HG03342 (cell line): ENCODE measurements around the gene SLC17A5.
A peak's percentile ranks its signal among the peaks of the same experiment; 100 is the strongest.
"Not testable (repeated sequence)": the region's sequence is repeated elsewhere in the genome, so short reads cannot be mapped to it uniquely, and the experiment has no call there.

Experiments used
- ATAC-seq: cut with Tn5 transposase; IDR thresholded peaks from one replicate; pipeline ENCODE4 v1.9.1; 2021; ENCODE audit warnings: mild to moderate bottlenecking, moderate library complexity; ENCODE audit not compliant: unreplicated experiment

The SLC17A5 gene

DNA sequence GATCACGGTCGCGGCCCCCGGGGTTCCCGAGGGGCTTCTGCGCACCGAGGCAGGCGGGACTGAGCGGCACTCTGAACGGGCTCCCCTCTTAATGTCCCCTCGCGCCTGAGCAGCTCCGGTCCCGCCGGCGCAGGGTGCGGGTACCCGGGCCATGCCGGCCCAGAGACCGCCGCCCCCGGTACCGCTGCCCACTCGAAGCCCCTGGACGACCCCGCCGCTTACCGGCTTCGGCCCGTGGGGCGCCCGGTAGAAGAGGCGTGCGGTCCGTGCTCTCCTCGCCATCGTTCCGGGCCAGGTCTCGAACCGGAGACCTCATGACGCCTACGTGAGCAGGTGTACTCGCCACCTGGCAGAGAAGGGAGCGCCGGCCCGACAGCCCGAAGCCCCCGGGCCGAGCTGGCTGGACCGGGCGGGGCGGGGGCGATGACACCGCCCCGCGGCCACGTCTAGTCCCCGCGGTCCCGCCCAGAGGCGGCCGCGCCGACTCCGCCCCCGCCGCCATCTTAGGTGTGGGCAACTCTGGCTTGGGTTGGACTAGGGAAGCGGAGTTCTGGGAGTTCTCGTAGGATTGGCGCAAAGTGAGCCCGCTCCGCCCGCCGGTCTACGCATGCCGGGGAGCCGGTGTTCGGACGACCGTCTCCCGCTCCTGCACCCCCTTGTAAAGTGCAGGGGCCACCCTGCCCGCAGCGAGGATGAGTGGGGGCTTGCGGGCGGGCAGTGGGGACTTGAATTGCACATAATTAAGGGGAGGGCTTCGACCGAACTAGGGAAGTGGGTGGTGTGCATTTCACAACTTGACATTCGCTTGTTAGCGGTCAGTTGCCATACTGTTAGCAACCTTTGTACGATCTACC, at the start of gene SLC17A5:
SLC17A5 (minus strand) TSS at position 422 of the 854 bp plus-strand sequence; CDS start at position 316, 106 bp downstream.
- ATAC-seq, result peak; percentile 87

GRCh38 chr6:73703466-73703865, 49.7 kb upstream of the SLC17A5 start:
- no peak for ATAC-seq

GRCh38 chr6:73702444-73702843, 48.7 kb upstream of the SLC17A5 start:
- no peak for ATAC-seq

DNA sequence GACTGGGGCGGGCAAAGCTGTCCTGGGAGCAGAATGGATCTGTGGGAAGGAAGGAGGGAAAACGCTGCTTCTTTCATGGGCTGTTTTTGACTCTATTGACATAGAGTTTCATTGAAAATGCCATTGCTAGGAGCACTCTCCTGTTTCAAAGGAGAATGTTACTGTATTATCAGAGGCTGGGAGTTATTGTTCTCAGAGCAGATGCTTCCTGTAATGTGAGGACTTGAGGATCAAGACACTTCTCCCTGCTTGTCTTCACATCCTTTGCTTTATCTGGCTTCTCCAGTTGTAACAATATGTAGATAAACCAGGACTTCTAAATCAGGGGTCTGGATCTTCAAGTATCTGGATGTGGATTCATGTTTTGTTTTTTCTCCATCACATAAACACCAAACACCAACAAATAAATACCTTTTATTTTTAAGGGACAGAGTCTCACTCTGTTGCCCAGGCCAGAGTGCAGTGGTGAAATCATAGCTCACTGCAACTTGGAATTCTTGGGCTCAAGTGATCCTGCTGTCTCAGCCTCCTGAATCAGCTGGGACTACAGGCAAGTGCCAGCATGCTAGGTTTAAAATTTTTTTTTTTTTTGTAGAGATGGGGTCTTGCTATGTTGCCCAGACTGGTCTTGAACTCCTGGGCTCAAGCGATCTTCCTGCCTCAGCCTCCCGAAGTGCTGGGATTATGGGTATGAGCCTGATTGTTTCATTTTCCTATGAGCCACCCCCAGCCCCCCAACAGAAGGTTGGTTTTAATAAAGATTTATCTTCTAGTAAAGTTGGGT, 46.1 kb upstream of the SLC17A5 start:
- no peak for ATAC-seq

DNA sequence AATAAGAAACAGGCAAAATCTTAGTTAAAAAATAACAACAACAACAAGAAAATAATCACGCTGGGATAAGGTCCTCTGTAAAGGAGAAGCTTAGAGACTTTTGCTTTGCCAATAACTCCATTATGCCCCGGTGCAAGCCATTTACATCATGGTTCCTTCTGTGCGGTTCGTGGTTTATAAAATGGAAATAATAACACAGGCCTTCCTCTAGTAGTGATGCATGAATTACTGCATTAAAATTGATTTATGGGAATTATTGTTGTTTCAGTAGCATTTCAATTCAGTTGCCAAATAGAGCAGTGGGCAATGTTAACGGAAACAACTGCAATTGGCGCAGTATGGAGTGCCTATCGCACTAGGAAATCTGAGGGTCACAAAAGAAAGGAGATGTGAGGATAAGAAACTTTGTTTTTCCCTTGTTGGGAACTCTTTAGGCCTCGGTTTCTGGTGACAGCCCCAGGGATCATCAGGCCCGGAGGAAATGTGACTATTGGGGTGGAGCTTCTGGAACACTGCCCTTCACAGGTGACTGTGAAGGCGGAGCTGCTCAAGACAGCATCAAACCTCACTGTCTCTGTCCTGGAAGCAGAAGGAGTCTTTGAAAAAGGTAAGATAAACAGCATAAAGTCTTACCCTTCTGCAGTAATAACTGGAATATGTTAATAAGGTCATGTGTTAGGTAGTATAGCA, 43.3 kb upstream of the SLC17A5 start:
- no peak for ATAC-seq

- ATAC-seq, result peak; percentile 50
Observed at GRCh38 chr6:73695619-73696421, 42.0 kb upstream of the SLC17A5 start, which contains the start of gene CD109. Gene CD109, plus strand, starts transcription at chr6:73696203. Its CDS starts 13 bp downstream, at chr6:73696216.

DNA sequence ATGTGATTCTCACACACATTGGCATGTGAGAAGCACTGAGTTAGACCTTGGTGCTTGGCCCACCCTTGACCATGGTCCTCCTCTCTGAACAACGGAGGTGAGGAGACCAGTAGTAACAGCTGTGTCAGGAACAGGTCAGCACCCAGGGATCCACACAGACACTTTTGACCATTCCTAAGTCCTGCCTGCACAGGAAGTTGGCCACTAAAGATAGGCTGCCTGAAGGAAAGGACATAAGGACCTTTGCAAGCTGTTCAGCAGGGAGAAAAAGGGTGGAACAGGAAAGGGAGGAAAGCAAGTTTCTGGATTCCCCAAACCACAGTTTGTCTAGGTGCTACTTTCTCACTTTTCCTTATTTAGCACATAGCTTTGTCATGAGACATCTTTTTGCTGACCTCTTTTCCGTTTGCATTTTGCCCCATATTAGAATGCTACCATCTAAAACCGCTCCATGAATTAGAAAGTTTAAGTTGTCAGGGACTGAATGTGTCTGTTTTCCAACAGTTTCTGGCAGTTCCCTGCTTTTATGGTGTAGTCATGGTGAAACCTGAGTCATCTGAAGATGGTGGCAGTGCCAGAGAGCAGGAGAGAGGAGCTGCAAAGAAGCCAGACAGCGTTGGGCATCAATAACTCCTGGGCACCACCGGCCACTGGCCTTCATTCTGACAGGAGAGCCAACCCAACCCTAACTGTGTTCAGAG, 41.1 kb upstream of the SLC17A5 start:
- no peak for ATAC-seq

DNA sequence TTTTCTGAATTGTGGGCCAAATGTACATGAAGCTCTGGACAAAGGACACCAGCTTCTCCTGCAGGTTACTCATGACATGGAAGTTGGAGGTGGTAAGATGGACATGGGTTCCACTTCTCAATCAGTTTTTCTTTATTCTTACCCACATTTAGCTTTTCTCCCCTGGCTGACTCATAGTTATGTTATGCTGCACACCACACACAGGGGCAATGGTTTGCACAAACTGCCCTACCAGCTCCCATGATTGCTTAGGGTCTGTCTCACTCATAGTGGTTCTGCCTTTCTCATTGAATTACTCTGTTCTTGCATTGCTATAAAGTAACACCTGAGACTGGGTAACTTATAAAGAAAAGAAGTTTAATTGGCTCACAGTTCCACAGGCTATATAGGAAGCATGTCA, 37.7 kb upstream of the SLC17A5 start:
- no peak for ATAC-seq

- ATAC-seq, result no peak
Observed at GRCh38 chr6:73690056-73690455, 36.3 kb upstream of the SLC17A5 start.

DNA sequence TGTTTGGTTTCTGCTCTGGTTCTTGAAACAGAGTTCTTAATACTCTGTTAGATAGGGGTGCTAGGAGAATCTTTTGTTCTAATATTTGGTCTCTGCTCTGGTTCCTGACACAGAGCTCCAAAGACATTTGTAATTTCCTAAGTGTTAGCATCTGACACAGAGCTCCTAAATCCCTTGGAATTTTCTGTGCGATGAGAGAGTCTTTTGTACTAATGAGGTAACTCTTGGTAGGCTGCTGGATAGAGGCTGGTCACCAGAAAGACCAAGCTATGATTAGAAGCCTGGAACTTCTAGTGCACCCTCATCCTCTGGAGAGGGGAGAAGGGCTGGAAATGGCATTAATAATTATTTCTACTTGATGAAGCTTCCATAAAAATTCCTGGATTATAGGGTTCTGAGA, 34.6 kb upstream of the SLC17A5 start:
- no peak for ATAC-seq

- ATAC-seq, result not testable (repeated sequence)
Observed at GRCh38 chr6:73683574-73683973, 29.8 kb upstream of the SLC17A5 start.

- no peak for ATAC-seq
Observed at GRCh38 chr6:73680289-73680918, 26.6 kb upstream of the SLC17A5 start.

- ATAC-seq, result not testable (repeated sequence)
Observed at GRCh38 chr6:73679846-73680245, 26.1 kb upstream of the SLC17A5 start.

DNA sequence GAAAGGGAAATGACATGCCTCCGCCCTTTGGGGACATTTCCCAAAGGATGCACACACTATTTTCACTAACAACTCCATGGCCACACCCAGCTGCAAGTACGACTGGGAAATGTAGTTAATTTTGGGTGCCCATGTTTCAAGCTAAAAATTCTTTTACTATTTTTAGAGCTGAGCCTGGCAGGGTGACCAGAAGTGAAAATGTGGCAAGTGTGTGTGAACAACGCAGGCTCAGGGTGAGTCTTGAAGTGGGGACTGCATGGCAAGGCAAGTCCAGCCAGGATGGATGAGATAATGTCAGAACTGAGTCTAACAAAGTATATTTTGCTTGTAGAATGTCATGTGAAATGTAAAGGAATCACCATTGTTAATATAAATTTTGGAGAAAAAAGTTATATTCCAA, 25.2 kb upstream of the SLC17A5 start:
- no peak for ATAC-seq

GRCh38 chr6:73675466-73676098, 21.8 kb upstream of the SLC17A5 start:
- peak; percentile 93 for ATAC-seq

GRCh38 chr6:73671911-73672685, 18.3 kb upstream of the SLC17A5 start:
- no peak for ATAC-seq

DNA sequence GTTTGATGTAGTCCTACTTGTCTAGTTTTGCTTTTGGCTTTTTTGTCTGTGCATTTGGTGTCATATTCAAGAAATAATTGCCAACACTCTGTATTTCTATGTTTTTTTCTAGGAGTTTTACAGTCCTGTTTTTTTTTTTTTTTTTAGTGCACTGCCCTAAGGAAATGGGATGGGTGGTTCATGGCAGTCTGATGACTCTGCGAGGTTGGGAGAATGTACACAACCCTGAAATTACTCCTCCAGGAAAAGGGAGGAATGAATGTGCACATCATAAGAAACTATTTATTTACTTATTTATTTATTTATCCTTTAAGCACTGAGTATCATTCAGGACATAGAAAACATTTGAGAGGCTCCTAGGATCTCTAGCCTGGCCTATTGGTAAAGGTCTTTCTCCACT, 15.2 kb upstream of the SLC17A5 start:
- no peak for ATAC-seq

DNA sequence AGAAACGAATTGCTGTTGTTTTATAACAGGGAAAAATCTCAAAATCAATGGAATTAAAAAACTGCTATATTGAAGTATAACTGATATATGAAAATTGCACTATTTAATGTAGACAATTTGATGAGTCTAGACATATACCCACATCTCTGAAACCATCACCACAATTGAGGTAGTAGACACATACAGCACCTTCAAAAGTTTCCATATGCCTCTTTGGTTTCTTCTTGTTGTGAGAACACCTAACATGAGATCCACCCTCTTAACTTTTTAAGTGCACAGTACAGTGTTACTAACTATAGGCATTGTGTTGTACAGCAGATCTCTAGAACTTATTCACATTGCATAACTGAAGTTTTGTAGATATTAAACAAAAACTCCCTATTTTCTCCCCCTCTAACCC, 14.0 kb upstream of the SLC17A5 start:
- no peak for ATAC-seq
